ENCODE data around the gene TRIM2.

The TRIM2 gene

DNA sequence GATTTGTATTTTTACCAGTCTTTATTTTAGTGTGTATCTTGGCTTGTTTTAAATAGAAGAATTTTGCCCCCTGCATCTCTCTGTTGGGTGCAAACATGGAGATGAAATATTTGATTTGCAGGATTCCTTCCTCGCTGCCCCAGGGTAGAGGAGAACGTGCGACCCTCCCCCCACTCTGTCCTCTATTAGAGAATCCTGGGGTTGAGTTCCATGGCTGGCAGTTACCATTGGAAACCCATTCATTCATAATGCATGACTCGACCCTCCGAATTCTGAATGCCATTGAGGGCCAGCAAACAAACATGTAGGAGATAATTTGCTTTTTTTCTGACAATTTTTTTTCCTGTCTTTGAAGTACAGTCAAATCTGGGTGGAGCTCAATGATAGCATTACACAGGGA, 53.7 kb downstream of the TRIM2 start:
- TF ChIP-seq REST (IDR thresholded peaks at IDR 0.05; ENCODE audit: insufficient read depth in 1 of 2, low read depth in 2 of 2, low read length in 2 of 2) = no peak
- no peak for TF ChIP-seq POLR2AphosphoS5 (IDR thresholded peaks at IDR 0.05; ENCODE audit: low read depth, low read length)
- no peak for TF ChIP-seq TAF1 (IDR thresholded peaks at IDR 0.05; ENCODE audit: borderline replicate concordance, insufficient read depth, low read length)
- no peak for TF ChIP-seq SIN3A (IDR thresholded peaks at IDR 0.05; ENCODE audit: borderline replicate concordance, insufficient read depth, low read length)
- TF ChIP-seq FOXP2 (optimal IDR thresholded peaks at IDR 0.05; ENCODE audit: borderline replicate concordance, extremely low read depth, extremely low read length, insufficient read depth) = no peak

DNA sequence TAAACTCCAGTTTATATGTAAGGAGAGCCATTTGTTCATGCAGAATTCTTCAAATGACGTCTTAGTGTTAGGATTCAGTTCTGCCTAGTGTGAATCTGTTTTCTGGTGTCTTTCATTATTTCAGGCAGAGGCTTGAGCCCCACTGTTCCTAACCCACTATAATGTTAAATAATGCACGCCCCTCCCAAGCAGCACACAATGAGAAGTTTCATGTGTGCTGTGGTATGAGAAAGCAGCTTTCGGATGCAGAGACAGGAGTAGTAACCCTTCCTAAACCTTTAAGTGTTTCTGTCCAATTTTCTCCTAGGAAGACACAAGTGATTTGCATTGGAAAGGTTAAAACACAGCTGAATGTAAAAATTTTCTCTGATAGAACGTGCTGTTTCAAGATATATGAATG, 54.5 kb downstream of the TRIM2 start:
- no peak for TF ChIP-seq REST (IDR thresholded peaks at IDR 0.05; ENCODE audit: insufficient read depth in 1 of 2, low read depth in 2 of 2, low read length in 2 of 2)
- TF ChIP-seq POLR2AphosphoS5 (IDR thresholded peaks at IDR 0.05; ENCODE audit: low read depth, low read length) = no peak
- no peak for TF ChIP-seq TAF1 (IDR thresholded peaks at IDR 0.05; ENCODE audit: borderline replicate concordance, insufficient read depth, low read length)
- TF ChIP-seq FOXP2 (optimal IDR thresholded peaks at IDR 0.05; ENCODE audit: borderline replicate concordance, extremely low read depth, extremely low read length, insufficient read depth) = no peak
- no peak for TF ChIP-seq SIN3A (IDR thresholded peaks at IDR 0.05; ENCODE audit: borderline replicate concordance, insufficient read depth, low read length)

DNA sequence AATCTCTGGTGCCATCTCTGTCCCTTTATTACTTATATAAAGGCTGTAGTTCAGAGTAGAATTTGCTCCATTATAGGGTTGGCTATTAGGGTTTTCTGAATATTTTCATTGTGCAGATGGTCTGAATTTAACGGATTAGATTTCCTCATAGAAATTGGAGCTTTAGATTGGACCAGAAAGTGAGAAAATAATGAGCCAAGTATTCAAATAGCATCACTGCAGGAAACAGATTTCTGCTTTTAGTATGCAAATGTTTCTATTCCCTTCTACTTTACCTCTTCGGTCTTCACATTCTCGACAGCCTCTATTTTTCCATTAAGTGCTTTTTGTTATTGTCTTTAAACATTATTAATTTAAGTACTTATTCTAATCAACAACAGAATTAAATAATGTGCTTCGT, 55.4 kb downstream of the TRIM2 start:
- no peak for TF ChIP-seq SIN3A (IDR thresholded peaks at IDR 0.05; ENCODE audit: borderline replicate concordance, insufficient read depth, low read length)
- TF ChIP-seq POLR2AphosphoS5 (IDR thresholded peaks at IDR 0.05; ENCODE audit: low read depth, low read length) = no peak
- no peak for TF ChIP-seq FOXP2 (optimal IDR thresholded peaks at IDR 0.05; ENCODE audit: borderline replicate concordance, extremely low read depth, extremely low read length, insufficient read depth)
- TF ChIP-seq REST (IDR thresholded peaks at IDR 0.05; ENCODE audit: insufficient read depth in 1 of 2, low read depth in 2 of 2, low read length in 2 of 2) = no peak
- TF ChIP-seq TAF1 (IDR thresholded peaks at IDR 0.05; ENCODE audit: borderline replicate concordance, insufficient read depth, low read length) = no peak

DNA sequence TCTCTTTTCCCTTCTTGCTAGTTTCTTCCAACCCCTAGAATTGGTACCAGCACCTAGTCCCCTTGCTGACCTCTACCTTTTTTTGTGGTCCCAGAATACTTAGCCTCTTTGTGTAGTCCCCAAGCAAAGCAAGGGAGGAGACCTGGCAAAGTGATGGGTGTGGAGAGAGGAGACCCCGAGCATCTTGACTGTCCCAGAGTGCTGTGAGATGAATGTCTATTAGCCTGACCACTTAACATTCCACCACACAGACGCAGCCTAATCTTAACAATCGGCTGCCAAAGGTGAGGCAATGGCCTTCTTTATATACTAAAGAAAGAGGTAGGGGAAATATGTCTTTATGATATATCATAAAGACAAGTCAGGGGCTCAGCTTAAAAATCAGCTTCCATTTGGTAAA, 55.9 kb downstream of the TRIM2 start:
- TF ChIP-seq REST (IDR thresholded peaks at IDR 0.05; ENCODE audit: insufficient read depth in 1 of 2, low read depth in 2 of 2, low read length in 2 of 2) (no peak), TAF1 (IDR thresholded peaks at IDR 0.05; ENCODE audit: borderline replicate concordance, insufficient read depth, low read length) (no peak), FOXP2 (optimal IDR thresholded peaks at IDR 0.05; ENCODE audit: borderline replicate concordance, extremely low read depth, extremely low read length, insufficient read depth) (no peak), POLR2AphosphoS5 (IDR thresholded peaks at IDR 0.05; ENCODE audit: low read depth, low read length) (no peak), SIN3A (IDR thresholded peaks at IDR 0.05; ENCODE audit: borderline replicate concordance, insufficient read depth, low read length) (no peak)
